Measurements from ENCODE around the gene UTP20. TPM values are rescaled to one million over a fixed set of nuclear protein-coding genes. Genes with fewer than 3 reads are reported as not detected.
"Not testable (repeated sequence)": the region's sequence is repeated elsewhere in the genome, so short reads cannot be mapped to it uniquely, and the experiment has no call there.

UTP20 gene
- polyA plus RNA-seq, 1 experiment: 5.2 TPM

DNA sequence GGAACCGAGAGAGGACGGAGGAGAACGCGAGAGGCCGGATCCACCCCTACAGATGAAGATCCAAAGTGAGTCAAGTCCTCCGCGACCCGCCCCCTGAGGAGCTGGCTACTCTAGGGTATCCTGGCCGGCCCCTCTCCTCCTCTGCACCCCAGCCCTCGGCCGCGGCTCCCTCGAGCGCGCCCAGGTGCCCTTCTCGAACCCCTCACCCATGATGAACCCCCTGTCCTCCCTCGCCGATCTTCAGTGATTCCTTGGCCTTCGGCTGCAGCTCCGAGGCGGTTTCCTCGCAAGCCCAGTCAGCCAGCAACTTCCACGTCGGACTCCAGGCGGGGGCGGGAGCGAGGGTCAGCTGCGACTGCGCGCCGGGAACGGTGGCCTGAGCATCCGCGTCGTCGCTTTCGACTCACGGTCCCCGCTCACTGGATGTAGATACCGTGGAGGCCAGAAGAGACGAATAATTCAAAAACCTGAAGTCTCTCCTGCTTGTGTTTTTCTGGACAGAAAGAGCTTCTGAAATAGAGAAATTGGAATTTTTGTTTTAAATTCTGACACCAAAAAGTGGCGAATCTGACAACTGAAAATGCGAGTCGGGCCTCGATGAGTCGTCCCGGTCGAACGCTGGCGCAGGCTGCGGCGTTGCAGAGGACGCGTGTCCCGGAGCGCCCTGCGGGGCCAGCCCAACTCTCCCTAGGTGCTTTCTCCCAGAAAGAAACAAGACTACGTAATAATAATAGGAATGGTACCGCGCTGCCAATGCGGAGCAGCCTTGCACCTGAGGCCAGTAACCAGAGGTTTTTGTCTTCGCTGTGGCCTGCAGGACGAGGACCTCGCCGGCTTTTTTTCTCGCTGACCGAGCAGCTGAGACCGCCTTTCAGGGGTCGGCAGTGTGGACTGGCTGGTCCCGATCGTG is 127.8 kb downstream of the UTP20 start, which contains the start of gene ARL1:
ARL1 (minus strand) TSS at position 337 of the 910 bp plus-strand sequence; CDS start at position 210, 127 bp downstream.
- ChIA-PET POLR2A (no interaction called here), CTCF (interaction anchor here (0.9 to 1.1 kb wide), 2 partner anchors 10 to 11 kb away, joined by 3 read pairs; no protein-coding TSS in a partner anchor)
- Histone ChIP-seq H3K4me3 (ENCODE audit: low read depth, low read length) (peak within 1 kb of the TSS; percentile 80), H3K27me3 (ENCODE audit: control insufficient read depth, insufficient read depth, low read length) (no peaks in the 10 kb centered on the region), H3K36me3 (ENCODE audit: control insufficient read depth, insufficient read depth, low read length) (no peaks in the 10 kb centered on the region)
- DNase-seq (ENCODE audit: low read depth): peak; percentile 24
- TF ChIP-seq, protein P1, sequence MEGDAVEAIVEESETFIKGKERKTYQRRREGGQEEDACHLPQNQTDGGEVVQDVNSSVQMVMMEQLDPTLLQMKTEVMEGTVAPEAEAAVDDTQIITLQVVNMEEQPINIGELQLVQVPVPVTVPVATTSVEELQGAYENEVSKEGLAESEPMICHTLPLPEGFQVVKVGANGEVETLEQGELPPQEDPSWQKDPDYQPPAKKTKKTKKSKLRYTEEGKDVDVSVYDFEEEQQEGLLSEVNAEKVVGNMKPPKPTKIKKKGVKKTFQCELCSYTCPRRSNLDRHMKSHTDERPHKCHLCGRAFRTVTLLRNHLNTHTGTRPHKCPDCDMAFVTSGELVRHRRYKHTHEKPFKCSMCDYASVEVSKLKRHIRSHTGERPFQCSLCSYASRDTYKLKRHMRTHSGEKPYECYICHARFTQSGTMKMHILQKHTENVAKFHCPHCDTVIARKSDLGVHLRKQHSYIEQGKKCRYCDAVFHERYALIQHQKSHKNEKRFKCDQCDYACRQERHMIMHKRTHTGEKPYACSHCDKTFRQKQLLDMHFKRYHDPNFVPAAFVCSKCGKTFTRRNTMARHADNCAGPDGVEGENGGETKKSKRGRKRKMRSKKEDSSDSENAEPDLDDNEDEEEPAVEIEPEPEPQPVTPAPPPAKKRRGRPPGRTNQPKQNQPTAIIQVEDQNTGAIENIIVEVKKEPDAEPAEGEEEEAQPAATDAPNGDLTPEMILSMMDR (IDR thresholded peaks at IDR 0.05; ENCODE audit: insufficient read depth, low read depth, low read length): 0 out of 2 replicates have a peak, but pooled peaks have one; percentile 1

DNA sequence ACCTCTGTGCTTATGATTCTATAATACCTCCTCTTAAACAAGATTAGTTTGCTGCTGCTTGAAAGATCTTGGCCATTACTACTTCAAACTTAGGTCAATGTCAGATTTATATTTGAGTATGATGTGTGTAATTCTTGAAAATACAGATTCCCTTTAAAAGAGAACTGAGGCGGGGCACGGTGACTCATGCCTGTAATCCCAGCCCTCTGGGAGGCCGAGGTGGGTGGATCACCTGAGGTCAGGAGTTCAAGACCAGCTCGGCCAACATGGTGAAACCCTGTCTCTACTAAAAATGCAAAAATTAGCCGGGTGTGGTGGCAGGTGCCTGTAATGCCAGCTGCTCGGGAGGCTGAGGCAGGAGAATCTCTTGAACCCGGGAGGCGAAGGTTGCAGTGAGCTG is 130.3 kb downstream of the UTP20 start:
- CTCF ChIA-PET; POLR2A ChIA-PET; DNase-seq (ENCODE audit: low read depth); H3K4me3 ChIP-seq (ENCODE audit: low read depth, low read length); H3K27me3 ChIP-seq (ENCODE audit: control insufficient read depth, insufficient read depth, low read length); H3K36me3 ChIP-seq (ENCODE audit: control insufficient read depth, insufficient read depth, low read length): not testable (repeated sequence)

GRCh38 chr12:101414533-101415119 is 134.7 kb downstream of the UTP20 start:
- TF ChIP-seq, protein P1 (IDR thresholded peaks at IDR 0.05; ENCODE audit: insufficient read depth, low read depth, low read length): peak; percentile 61
- Histone ChIP-seq H3K4me3 (ENCODE audit: low read depth, low read length) (no peak overlapping the region), H3K36me3 (ENCODE audit: control insufficient read depth, insufficient read depth, low read length) (no peaks in the 10 kb centered on the region), H3K27me3 (ENCODE audit: control insufficient read depth, insufficient read depth, low read length) (no peaks in the 10 kb centered on the region)
- ChIA-PET POLR2A (no interaction called here), CTCF (interaction anchor here (0.5 to 1.0 kb wide), 6 partner anchors 13 to 421 kb away, joined by 3 to 6 read pairs (median 3); no protein-coding TSS in a partner anchor)
- no peak for DNase-seq (ENCODE audit: low read depth)

GRCh38 chr12:101415228-101415627 is 135.3 kb downstream of the UTP20 start:
- Histone ChIP-seq H3K4me3 (ENCODE audit: low read depth, low read length) (no peak overlapping the region), H3K36me3 (ENCODE audit: control insufficient read depth, insufficient read depth, low read length) (no peaks in the 10 kb centered on the region), H3K27me3 (ENCODE audit: control insufficient read depth, insufficient read depth, low read length) (no peaks in the 10 kb centered on the region)
- no peak for DNase-seq (ENCODE audit: low read depth)
- CTCF ChIA-PET: interaction anchor here (0.5 to 1.0 kb wide), 5 partner anchors 15 to 421 kb away, joined by 3 to 6 read pairs (median 3); no protein-coding TSS in a partner anchor
- POLR2A ChIA-PET: no interaction called here
- TF ChIP-seq, protein P1 (IDR thresholded peaks at IDR 0.05; ENCODE audit: insufficient read depth, low read depth, low read length): no peak

GRCh38 chr12:101422066-101422465 is 142.2 kb downstream of the UTP20 start:
- H3K27me3 ChIP-seq (ENCODE audit: control insufficient read depth, insufficient read depth, low read length); DNase-seq (ENCODE audit: low read depth); CTCF ChIA-PET; H3K36me3 ChIP-seq (ENCODE audit: control insufficient read depth, insufficient read depth, low read length); H3K4me3 ChIP-seq (ENCODE audit: low read depth, low read length); POLR2A ChIA-PET: not testable (repeated sequence)

DNA sequence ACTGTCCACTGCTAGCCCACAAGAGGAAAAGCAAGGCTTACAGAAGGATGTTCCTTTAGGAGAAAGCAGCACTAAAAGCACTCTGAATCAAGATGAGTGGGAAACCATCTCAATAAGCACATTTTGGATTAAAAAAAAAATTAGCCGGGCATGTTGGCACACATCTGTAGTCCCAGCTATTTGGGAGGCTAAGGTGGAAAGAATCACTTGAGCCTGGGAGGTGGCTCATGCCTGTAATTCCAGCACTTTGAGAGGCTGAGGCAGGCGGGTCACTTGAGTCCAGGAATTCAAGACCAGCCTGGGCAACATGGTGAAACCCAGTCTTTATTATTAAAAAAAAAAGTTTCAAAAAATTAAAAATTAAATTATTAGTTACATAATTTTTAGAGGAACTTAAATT is 144.7 kb downstream of the UTP20 start:
- TF ChIP-seq, protein P1 (IDR thresholded peaks at IDR 0.05; ENCODE audit: insufficient read depth, low read depth, low read length): no peak
- Histone ChIP-seq H3K27me3 (ENCODE audit: control insufficient read depth, insufficient read depth, low read length) (no peaks in the 10 kb centered on the region), H3K36me3 (ENCODE audit: control insufficient read depth, insufficient read depth, low read length) (no peaks in the 10 kb centered on the region), H3K4me3 (ENCODE audit: low read depth, low read length) (no peak overlapping the region)
- no peak for DNase-seq (ENCODE audit: low read depth)
- ChIA-PET CTCF (interaction anchor here (0.6 kb wide), 1 partner anchor 507 kb away, joined by 4 read pairs; no protein-coding TSS in a partner anchor), POLR2A (no interaction called here)

All from BJ (cell line).